GM10847 (cell line): ENCODE measurements around the gene KMO.

Experiments
- POLR2A ChIP-seq: IDR thresholded peaks from 2 replicates; pipeline ENCODE4 v1.6.1; 2011; ENCODE audit not compliant: insufficient read length; ENCODE audit errors: extremely low read depth

Gene KMO

DNA sequence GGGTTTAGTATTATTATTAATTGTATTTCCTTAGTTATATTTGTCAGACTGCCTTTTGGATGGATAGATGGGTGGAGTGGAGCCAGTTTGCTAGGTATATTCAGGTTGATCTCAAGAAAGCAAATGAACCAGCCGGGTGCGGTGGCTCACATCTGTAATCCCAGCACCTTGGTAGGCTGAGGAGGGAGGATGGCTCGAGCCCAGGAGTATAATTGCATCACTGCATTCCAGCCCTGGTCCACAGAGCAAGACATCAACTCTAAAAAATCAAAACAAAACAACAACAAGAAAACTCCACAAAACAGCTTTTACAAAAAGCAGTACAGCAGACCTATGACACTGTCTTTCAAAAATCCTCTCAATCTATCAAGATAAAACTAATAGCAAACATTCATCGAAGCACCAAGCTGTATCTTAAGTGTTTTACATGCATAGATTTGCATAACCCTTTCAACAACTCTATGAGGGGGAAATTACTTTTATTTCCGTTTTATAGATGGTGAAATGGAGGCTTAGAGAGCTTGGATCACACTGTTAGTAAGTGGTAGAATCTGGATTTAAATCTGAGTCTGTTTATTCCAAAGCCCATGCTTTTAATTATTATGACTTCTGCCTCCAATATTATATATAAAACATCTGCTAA lies 25.5 kb downstream of the KMO start:
- no peak for TF ChIP-seq POLR2A

DNA sequence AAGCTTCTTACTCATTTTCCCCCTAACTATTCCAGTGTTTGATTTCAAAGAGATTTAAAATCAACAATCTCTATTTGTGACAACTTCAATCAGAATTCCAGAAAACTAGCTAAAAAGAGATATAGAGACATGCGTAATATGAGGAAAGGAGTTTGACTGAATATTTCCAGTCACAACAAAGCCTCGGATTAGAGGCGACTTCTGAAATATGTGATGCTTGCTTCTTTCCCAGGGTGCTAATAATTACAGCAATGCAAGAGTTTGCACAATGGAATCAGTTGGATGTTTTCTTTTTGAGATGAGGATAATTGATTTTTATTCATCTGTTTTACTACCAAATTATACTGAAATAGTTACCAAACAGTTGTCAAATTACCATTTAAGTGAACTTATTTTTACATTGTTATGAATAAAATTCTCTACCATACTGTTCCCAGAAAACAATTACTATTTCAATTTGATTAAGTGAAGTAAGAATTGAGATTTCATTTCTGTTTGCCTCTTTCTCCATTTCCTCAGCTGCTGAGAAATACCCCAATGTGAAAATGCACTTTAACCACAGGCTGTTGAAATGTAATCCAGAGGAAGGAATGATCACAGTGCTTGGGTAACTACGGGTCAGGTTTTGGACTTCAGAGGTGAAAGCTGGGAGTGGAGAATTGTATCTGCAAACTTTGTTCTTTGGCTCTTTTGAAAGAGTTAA lies 28.1 kb downstream of the KMO start:
- TF ChIP-seq POLR2A = no peak

DNA sequence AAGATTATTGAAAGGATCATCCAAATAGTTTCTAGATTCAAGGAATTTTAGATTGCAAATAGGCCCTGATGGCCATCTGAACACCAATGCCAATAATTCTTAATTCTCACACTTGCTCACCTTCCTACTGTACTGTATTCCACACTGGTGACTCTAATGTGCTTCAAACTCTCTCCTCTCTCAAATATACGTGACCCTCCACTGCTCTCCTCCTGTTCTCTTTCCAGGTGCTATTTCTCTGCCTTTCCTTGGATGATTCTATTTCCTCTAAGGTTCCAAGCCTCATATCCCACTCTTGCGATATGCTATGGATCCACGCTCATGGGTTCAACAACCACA lies 28.6 kb downstream of the KMO start:
- no peak for TF ChIP-seq POLR2A

- no peak for TF ChIP-seq POLR2A
These were observed 37.7 kb downstream of the KMO start for GRCh38 chr1:241569848-241570247.

GRCh38 chr1:241574154-241574553 lies 42.0 kb downstream of the KMO start:
- no peak for TF ChIP-seq POLR2A

GRCh38 chr1:241579434-241579833 lies 47.3 kb downstream of the KMO start:
- TF ChIP-seq POLR2A = no peak

- no peak for TF ChIP-seq POLR2A
These were observed 50.7 kb downstream of the KMO start for GRCh38 chr1:241582921-241583321.

DNA sequence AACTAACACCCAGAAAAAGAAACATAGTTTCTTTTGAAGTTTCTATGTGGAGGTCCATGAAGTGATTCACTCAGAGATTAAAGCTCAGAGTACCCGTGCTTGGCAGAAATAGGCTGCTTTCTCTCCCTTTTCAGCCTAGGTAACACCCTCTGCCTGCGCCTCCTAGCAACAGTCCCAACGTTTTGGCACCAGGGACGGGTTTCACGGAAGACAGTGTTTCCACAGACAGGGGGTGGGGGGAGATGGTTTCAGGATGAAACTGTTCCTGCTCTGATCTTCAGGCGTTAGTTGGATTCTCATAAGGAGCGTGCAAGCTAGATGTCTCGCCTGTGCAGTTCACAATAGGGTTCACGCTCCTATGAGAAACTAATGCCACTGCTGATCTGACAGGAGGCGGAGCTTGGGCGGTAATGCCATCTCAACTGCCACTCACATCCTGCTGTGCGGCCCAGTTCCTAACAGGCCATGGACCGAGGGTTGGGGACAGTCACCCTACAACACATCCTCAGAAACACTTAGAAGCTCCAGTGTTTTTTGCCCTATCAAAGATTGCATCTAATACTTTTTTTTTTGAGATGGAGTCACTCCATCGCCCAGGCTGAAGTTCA lies 54.8 kb downstream of the KMO start:
- TF ChIP-seq POLR2A = no peak

DNA sequence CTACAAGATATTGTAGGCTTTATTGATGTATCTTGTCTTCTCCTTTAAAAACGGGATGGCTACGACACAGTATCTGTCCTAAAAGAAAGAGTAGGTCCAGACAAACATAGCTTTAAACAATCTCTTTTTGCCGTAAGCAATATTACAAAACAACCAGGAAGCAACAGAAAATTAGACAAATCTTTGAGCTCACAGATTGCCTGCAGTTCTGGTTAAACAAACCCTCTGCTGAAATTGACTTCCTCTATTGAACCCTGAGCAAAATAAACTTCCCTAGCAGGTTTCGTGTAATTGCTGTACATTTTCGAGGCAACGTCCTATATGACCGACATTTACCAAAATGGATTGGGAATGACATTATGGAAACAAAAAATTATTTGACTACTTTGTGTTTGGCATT lies 57.3 kb downstream of the KMO start:
- no peak for TF ChIP-seq POLR2A

GRCh38 chr1:241590719-241591118 lies 58.5 kb downstream of the KMO start:
- TF ChIP-seq POLR2A = no peak

DNA sequence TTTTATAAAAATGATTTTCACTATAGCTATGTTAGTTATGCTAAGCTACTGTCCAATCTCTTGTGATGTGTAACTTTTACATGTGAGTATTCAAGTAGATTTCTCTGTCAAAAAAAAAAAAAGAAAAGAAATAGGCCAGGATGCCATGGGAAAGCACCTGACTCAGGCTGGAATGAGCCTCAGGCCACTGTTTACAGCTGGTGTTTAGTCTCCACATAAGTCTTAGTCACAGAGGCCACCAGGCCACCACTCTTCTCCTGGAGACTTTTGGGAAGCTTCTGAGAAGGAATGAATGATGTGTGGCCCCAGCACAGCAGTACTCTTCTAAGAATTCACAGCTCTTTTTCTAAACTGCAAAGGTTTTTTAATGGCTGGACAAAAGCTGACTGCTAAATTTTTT lies 59.1 kb downstream of the KMO start:
- TF ChIP-seq POLR2A = no peak

DNA sequence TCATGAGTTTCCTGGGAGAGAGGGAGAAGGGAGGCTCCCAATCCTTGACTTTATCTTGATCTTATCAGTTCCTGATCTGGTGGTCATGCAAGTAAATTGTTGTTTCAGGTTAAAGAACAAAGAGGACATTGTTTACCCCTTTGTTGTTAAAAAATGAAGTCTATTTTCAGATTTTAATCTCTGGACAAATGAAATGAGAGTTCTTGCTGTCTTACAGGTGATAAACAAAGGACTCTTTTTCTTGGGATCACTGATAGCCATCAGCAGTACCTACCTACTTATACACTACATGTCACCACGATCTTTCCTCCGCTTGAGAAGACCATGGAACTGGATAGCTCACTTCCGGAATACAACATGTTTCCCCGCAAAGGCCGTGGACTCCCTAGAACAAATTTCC lies 59.6 kb downstream of the KMO start:
- TF ChIP-seq POLR2A = no peak

DNA sequence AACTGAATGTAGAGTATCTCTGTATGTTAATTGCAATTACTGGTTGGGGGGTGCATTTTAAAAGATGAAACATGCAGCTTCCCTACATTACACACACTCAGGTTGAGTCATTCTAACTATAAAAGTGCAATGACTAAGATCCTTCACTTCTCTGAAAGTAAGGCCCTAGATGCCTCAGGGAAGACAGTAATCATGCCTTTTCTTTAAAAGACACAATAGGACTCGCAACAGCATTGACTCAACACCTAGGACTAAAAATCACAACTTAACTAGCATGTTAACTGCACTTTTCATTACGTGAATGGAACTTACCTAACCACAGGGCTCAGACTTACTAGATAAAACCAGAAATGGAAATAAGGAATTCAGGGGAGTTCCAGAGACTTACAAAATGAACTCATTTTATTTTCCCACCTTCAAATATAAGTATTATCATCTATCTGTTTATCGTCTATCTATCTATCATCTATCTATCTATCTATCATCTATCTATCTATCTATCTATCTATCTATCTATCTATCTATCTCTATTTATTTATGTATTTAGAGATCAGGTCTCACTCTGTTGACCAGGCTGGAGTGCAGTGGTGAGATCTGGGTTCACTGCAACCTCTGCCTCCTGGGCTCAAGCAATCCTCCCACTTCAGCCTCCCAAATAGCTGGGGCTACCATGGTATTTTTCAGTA lies 60.2 kb downstream of the KMO start:
- no peak for TF ChIP-seq POLR2A

- TF ChIP-seq POLR2A = no peak
These were observed 61.0 kb downstream of the KMO start for GRCh38 chr1:241593186-241593585.

DNA sequence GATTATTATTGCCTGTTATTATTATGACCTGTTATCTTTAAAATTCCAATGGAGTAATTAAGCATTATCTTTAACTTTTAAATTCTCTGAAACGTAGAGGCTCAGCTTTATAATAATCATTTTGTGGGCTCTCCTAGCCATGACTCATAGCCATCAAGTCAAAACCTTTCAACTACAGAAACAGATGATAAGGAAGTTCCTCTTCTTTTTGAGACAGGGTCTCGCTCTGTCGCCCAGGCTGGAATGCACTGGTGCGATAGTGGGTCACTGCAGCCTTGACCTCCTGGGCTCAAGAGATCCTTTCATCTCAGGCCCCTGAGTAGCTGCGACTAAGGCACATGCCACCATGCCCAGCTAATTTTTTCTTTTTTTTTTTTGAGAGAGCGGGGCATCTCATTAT lies 64.5 kb downstream of the KMO start:
- no peak for TF ChIP-seq POLR2A

- no peak for TF ChIP-seq POLR2A
These were observed 66.1 kb downstream of the KMO start for GRCh38 chr1:241598249-241598648.
